Left ventricle myocardium inferior (tissue), 1 donor: ENCODE data around the gene ST8SIA5. TPM values are rescaled to one million over a fixed set of nuclear protein-coding genes. Genes with fewer than 3 reads are reported as not detected.

Experiments used
- DNase-seq: peaks from one replicate; pipeline ENCODE4 v3.0.0-alpha.2; 2020
- H3K27ac ChIP-seq: fragments of 200-600 bp; replicated peaks from 2 replicates; pipeline ENCODE4 v1.8.0; 2021
- H3K27me3 ChIP-seq: fragments of 200-600 bp; 2 replicates; pipeline ENCODE4 v1.8.0; 2021; ENCODE audit warnings: low read depth
- H3K36me3 ChIP-seq: fragments of 200-600 bp; 2 replicates; pipeline ENCODE4 v1.8.0; 2021
- H3K4me1 ChIP-seq: fragments of 200-600 bp; 2 replicates; pipeline ENCODE4 v1.8.0; 2021
- H3K4me3 ChIP-seq: fragments of 200-600 bp; 2 replicates; pipeline ENCODE4 v1.8.0; 2021; ENCODE audit warnings: mild to moderate bottlenecking, moderate library complexity
- H3K9me3 ChIP-seq: fragments of 200-600 bp; replicated peaks from 2 replicates; pipeline ENCODE4 v1.8.0; 2021
- CTCF ChIP-seq: fragments of 200-600 bp; IDR thresholded peaks from 2 replicates; pipeline ENCODE4 v1.8.0; 2021; ENCODE audit warnings: antibody characterized with exemption, mild to moderate bottlenecking, borderline replicate concordance
- intact Hi-C: fragments of 100-400 bp; cut with micrococcal nuclease; formaldehyde crosslinking; loops from one replicate; pipeline ENCODE4 v1.11.0; 2022
- total RNA-seq: library from RNA; stranded (reverse); fragmentation: NEBNext Ultra II Directional; extraction: Animal tissue kit (Norgen Biotek cat#: 25700); gene quantifications from one replicate; pipeline ENCODE4 v1.2.1, GENCODE V29; 2021
- donor health status: DM: no; HTN: yes; CAD: no; lungs with severe emphysema.

Gene ST8SIA5
- total RNA-seq, 1 donor from 2014 or later: 6.2 TPM

- intact Hi-C loops: no loop called here
- no peak overlapping the region for H3K27ac ChIP-seq
- DNase-seq: no peak
- H3K27me3 ChIP-seq: no peaks in the 10 kb centered on the region
- TF ChIP-seq CTCF: no peak
- peaks cover 9% of the 10 kb centered on the region for H3K36me3 ChIP-seq
- H3K9me3 ChIP-seq: peaks cover 21% of the 10 kb centered on the region
- no peaks in the 10 kb centered on the region for H3K4me1 ChIP-seq
- H3K4me3 ChIP-seq: no peak overlapping the region
These were observed 24.1 kb downstream of the ST8SIA5 start for GRCh38 chr18:46732801-46733200.

DNA sequence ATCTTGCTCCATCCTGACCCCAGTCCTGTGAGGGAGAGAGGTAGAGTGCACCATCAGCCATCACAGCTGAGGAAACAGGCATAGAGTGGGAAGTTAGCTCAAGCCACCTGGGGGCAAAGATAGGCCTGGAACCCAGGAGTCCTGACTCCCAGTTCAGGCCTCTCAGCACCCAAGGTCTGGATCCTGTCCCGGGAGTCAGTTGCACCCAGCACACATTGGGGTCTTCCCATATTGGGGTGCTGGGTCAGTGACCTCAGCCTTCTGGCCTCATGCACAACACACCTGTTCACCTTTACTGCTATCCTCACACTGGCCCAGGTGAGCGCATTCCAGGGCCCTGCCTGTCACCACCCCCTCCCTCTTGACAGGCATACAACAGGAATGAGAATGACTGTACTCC, 24.7 kb downstream of the ST8SIA5 start:
- H3K9me3 ChIP-seq: peaks cover 21% of the 10 kb centered on the region
- H3K4me1 ChIP-seq: no peaks in the 10 kb centered on the region
- no peak overlapping the region for H3K27ac ChIP-seq
- peaks cover 9% of the 10 kb centered on the region for H3K36me3 ChIP-seq
- no peak for DNase-seq
- H3K27me3 ChIP-seq: no peaks in the 10 kb centered on the region
- intact Hi-C loops: no loop called here
- H3K4me3 ChIP-seq: no peak overlapping the region
- TF ChIP-seq CTCF: no peak

GRCh38 chr18:46731316-46731715, 25.5 kb downstream of the ST8SIA5 start:
- H3K27ac ChIP-seq: no peak overlapping the region
- no peak for DNase-seq

GRCh38 chr18:46728219-46728930, 28.5 kb downstream of the ST8SIA5 start:
- peaks cover 21% of the 10 kb centered on the region for H3K9me3 ChIP-seq
- intact Hi-C loops: no loop called here
- no peak overlapping the region for H3K27ac ChIP-seq
- no peak for TF ChIP-seq CTCF
- H3K27me3 ChIP-seq: no peaks in the 10 kb centered on the region
- H3K36me3 ChIP-seq: peaks cover 9% of the 10 kb centered on the region
- no peak for DNase-seq
- H3K4me3 ChIP-seq: no peak overlapping the region
- no peaks in the 10 kb centered on the region for H3K4me1 ChIP-seq

More at GRCh38 chr18:46731316-46731715, 25.5 kb downstream of the ST8SIA5 start:
- Histone ChIP-seq H3K4me1 (no peaks in the 10 kb centered on the region), H3K4me3 (no peak overlapping the region), H3K36me3 (peaks cover 9% of the 10 kb centered on the region), H3K9me3 (peaks cover 21% of the 10 kb centered on the region), H3K27me3 (no peaks in the 10 kb centered on the region)
- intact Hi-C loops: no loop called here
- TF ChIP-seq CTCF: no peak

DNA sequence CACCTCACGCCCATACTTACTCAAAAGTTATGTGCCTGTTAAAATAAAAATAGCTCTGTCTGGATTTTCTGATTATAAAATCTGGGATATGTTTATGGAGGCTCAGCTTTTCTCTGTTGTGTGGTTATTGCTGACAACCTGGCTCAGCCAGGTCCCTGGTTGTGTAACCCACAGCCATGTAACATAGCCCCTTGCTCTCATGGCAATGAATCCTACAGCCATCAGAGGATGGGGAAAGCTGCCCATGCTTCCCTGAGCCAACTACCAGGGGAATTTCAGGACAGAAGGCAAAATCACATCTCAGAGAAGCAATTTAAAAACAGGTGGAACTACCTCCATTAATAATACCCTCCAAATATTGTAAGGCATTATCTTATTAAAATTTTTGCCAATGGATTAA, 29.7 kb downstream of the ST8SIA5 start:
- intact Hi-C loops: no loop called here
- DNase-seq: no peak

More for the DNA sequence above, 29.7 kb downstream of the ST8SIA5 start:
- Histone ChIP-seq H3K27me3 (no peaks in the 10 kb centered on the region), H3K4me1 (no peaks in the 10 kb centered on the region), H3K27ac (no peak overlapping the region), H3K4me3 (no peak overlapping the region), H3K9me3 (peaks cover 21% of the 10 kb centered on the region), H3K36me3 (peaks cover 9% of the 10 kb centered on the region)
- no peak for TF ChIP-seq CTCF
